ENCODE results near the gene AKAP3.

DNA sequence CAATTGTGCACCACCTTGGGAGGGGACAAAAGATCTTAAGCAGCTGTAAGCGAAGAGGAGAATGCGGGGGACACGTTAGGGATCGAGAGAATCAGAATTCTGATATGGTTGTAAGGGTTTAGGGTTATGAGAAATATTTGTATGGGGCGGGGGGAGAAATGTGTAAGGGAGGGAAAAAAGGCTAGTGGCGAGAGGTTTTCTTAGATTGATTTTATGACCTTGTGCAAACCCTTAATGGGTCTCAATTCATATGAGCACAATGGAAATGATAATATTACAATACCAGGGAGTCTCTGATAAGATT lies 459 bp upstream of the AKAP3 start:
- TF ChIP-seq, protein P1, sequence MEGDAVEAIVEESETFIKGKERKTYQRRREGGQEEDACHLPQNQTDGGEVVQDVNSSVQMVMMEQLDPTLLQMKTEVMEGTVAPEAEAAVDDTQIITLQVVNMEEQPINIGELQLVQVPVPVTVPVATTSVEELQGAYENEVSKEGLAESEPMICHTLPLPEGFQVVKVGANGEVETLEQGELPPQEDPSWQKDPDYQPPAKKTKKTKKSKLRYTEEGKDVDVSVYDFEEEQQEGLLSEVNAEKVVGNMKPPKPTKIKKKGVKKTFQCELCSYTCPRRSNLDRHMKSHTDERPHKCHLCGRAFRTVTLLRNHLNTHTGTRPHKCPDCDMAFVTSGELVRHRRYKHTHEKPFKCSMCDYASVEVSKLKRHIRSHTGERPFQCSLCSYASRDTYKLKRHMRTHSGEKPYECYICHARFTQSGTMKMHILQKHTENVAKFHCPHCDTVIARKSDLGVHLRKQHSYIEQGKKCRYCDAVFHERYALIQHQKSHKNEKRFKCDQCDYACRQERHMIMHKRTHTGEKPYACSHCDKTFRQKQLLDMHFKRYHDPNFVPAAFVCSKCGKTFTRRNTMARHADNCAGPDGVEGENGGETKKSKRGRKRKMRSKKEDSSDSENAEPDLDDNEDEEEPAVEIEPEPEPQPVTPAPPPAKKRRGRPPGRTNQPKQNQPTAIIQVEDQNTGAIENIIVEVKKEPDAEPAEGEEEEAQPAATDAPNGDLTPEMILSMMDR (IDR thresholded peaks at IDR 0.05) = no peak
- no peak for TF ChIP-seq RFX5 (IDR thresholded peaks at IDR 0.05)
- TF ChIP-seq, protein P2, sequence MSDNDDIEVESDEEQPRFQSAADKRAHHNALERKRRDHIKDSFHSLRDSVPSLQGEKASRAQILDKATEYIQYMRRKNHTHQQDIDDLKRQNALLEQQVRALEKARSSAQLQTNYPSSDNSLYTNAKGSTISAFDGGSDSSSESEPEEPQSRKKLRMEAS (IDR thresholded peaks at IDR 0.05) = no peak
- TF ChIP-seq SMC3 (IDR thresholded peaks at IDR 0.05) = no peak
- TF ChIP-seq CBX8 (IDR thresholded peaks at IDR 0.05) = no peak
- TF ChIP-seq RAD21 (conservative IDR thresholded peaks at IDR 0.05 in 1 of 2, IDR thresholded peaks at IDR 0.05 in 1 of 2) = no peak
